Common myeloid progenitor, CD34-positive (primary cell): ENCODE results near the gene ZNF789.

Experiments used
- CTCF ChIA-PET: fragments of 350-600 bp; sonication (Branson Sonifier 250); formaldehyde crosslinking; loops from one replicate; lab custom pipeline; 2021; ENCODE audit warnings: antibody characterized with exemption; lab: Charles Lee
- POLR2A ChIA-PET: fragments of 350-600 bp; sonication (Branson Sonifier 250); formaldehyde crosslinking; loops from one replicate; lab custom pipeline; 2021; ENCODE audit warnings: antibody characterized with exemption; lab: Charles Lee
- DNase-seq, 3 donors: peaks; one replicate each; pipeline versions ENCODE4 v3.0.0 to v3.0.0-alpha.2; 2013
- H3K27ac ChIP-seq, 2 experiments: 1 replicate in 1 of 2; 2 replicates in 1 of 2; pipeline ENCODE4 v1.7.0; 2013; ENCODE audit warnings: inconsistent platforms in 2 of 2, low read length in 2 of 2, mild to moderate bottlenecking in 2 of 2, low read depth in 1 of 2, moderate library complexity in 1 of 2; ENCODE audit not compliant: severe bottlenecking in 2 of 2, insufficient read depth in 1 of 2, poor library complexity in 1 of 2
- H3K27me3 ChIP-seq, 5 experiments: replicated peaks in 2 of 5; 1 replicate in 3 of 5; 2 replicates in 2 of 5; pipeline versions ENCODE4 v1.6.1 to v1.7.0; 2013; ENCODE audit warnings: low read length in 4 of 5, mild to moderate bottlenecking in 2 of 5, moderate library complexity in 2 of 5, inconsistent platforms in 1 of 5; ENCODE audit not compliant: insufficient read depth in 5 of 5, control insufficient read depth in 4 of 5
- H3K36me3 ChIP-seq, 4 experiments: 1 replicate in 2 of 4; 2 replicates in 2 of 4; pipeline versions ENCODE4 v1.6.1 to v1.7.0; 2013; ENCODE audit warnings: low read length in 3 of 4, control low read depth in 1 of 4, mild to moderate bottlenecking in 1 of 4; ENCODE audit not compliant: control insufficient read depth in 4 of 4, insufficient read depth in 4 of 4
- H3K4me1 ChIP-seq, 4 experiments: 1 replicate in 3 of 4; 2 replicates in 1 of 4; pipeline versions ENCODE4 v1.6.1 to v1.7.1; 2013; ENCODE audit warnings: low read length in 3 of 4, mild to moderate bottlenecking in 3 of 4, control low read depth in 1 of 4, inconsistent platforms in 1 of 4, moderate library complexity in 1 of 4; ENCODE audit not compliant: control insufficient read depth in 4 of 4, insufficient read depth in 4 of 4; ENCODE audit errors: control extremely low read depth in 1 of 4
- H3K4me3 ChIP-seq, 7 experiments: 1 replicate in 4 of 7; 2 replicates in 3 of 7; pipeline versions ENCODE4 v1.5.1 to v1.7.0; 2013; ENCODE audit warnings: mild to moderate bottlenecking in 7 of 7, low read length in 6 of 7, moderate library complexity in 6 of 7, inconsistent platforms in 2 of 7, low read depth in 2 of 7, control low read depth in 1 of 7; ENCODE audit not compliant: insufficient read depth in 4 of 7, control insufficient read depth in 1 of 7; ENCODE audit errors: extremely low read depth in 1 of 7
- H3K9me3 ChIP-seq, 5 experiments: 1 replicate in 4 of 5; 2 replicates in 1 of 5; pipeline versions ENCODE4 v1.6.1 to v1.7.1; 2013; ENCODE audit warnings: low read length in 4 of 5, mild to moderate bottlenecking in 2 of 5, inconsistent platforms in 1 of 5, low read depth in 1 of 5, moderate library complexity in 1 of 5; ENCODE audit not compliant: control insufficient read depth in 4 of 5, insufficient read depth in 2 of 5; ENCODE audit errors: control extremely low read depth in 1 of 5
- WGBS: methylation state at CpG from one replicate; pipeline ENCODE4 v1.1.5; 2013; ENCODE audit not compliant: insufficient coverage; 5-methylcytosine and 5-hydroxymethylcytosine counted together

ZNF789 gene

DNA sequence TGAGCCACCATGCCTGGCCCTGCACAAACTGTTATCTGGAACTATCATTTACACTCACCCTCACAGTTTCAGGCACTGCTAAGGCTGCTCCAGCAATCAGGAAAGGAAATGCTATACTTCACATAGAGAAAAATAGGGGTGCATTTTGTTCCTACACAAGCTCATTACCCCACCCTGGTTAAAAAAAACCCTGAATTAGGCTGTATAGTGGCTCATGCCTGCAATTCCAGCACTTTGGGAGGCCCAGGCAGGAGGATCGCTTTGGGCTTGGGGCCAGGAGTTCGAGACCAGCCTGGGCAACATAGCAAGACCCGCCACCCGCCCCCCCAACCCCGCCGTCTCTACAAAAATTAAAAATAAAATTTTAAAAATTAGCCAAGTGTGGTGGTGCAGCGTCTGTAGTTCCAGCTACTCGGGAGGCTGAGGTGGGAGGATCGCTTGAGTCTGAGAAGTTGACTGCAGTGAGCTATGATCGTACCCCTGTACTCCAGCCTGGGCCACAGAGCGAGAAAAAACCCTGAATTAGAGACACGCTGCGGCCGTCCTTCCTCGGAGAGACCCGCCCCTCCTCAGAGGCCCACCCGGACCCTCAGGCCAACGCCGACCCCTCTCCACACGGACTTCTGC, 34.6 kb upstream of the ZNF789 start:
- WGBS, result 7% methylated on average over 14 of the region's 20 CpGs
- H3K4me1 ChIP-seq, result peaks cover 6 to 22% (median 16%) of the 10 kb centered on the region in 4 experiments
- peak overlapping the region; percentile 90 to 98 (median 97) for H3K4me3 ChIP-seq
- POLR2A ChIA-PET, result interaction anchor here (1.6 kb wide), 1 partner anchor 30 kb away, joined by 7 read pairs; the partner anchor contains the start of genes BUD31 and PDAP1
- no peaks in the 10 kb centered on the region for H3K9me3 ChIP-seq
- H3K36me3 ChIP-seq, result peaks cover 5 to 32% (median 17%) of the 10 kb centered on the region in 4 experiments
- H3K27ac ChIP-seq, result peak overlapping the region; percentile 68 to 82
- H3K27me3 ChIP-seq, result no peaks in the 10 kb centered on the region
- peak in 1 of 3 donors; percentile 6 for DNase-seq
- CTCF ChIA-PET, result interaction anchor here (0.6 kb wide), 2 partner anchors 29 to 512 kb away, joined by 3 read pairs; partner anchors contain the start of gene BUD31

DNA sequence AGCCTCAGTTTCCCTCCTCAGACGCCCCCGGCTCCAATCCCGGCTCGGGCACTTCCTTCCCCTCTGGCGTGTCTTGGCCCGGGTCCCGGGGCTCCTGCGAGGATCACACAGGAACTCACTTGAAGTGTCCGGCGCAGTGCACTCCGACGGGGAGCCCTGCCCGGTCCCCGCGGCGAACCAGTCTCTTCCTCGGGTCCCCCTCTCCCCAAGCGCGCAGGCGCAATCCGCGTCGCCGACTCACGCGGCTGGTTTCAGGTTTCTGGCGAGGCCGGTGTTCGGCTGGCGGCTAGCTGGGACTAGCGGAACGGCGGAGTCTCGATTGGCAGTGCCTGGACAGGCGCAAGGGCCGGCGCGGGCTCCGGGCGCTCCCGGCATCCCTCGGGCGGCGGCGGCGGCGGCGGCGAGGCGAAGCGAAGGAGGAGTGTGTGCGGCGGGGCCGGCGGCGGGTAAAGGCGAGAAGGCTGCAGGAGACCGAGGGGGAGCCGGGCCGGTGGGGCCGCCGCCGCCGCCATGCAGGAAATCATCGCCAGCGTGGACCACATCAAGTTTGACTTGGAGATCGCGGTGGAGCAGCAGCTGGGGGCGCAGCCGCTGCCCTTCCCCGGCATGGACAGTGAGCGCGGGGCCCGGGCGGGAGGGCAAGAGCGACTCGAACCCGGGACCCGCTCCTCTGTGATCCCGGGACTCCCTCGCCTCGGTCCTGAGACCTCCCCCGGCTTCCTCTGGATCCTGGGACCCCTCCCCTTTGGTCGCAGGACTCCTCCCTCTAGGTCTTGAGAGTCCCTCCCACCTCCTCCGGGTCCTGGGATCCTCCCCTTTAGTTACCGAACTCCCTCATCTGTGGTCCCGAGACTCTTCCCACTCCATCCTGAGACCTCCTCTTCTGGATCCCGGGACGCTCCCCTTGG, 33.9 kb upstream of the ZNF789 start, which contains the start of the genes CPSF4 and PTCD1:
CPSF4 (plus strand) TSS at position 371 of the 908 bp plus-strand sequence; CDS start at position 511, 140 bp downstream.
PTCD1 (minus strand) TSS at position 226 of the 908 bp plus-strand sequence. CDS start 3,556 bp downstream, outside the sequence.
- Histone ChIP-seq H3K27me3 (no peaks in the 10 kb centered on the region), H3K36me3 (peaks cover 5 to 32% (median 13%) of the 10 kb centered on the region in 4 experiments), H3K9me3 (no peaks in the 10 kb centered on the region), H3K27ac (peak within 1 kb of the TSS; percentile 68 to 82), H3K4me1 (peaks cover 6 to 22% (median 16%) of the 10 kb centered on the region in 4 experiments), H3K4me3 (peak within 1 kb of the TSS; percentile 90 to 98 (median 97))
- peak; percentile 92 to 94 (median 93) for DNase-seq
- 0% methylated on average over 86 of the region's 89 CpGs for WGBS
- POLR2A ChIA-PET, result interaction anchor here (1.1 to 1.6 kb wide), 2 partner anchors 31 to 63 kb away, joined by 3 to 7 read pairs; partner anchors contain the start of genes BUD31 and PDAP1
- CTCF ChIA-PET, result interaction anchor here (0.6 kb wide), 2 partner anchors 30 to 511 kb away, joined by 3 read pairs; partner anchors contain the start of gene BUD31

DNA sequence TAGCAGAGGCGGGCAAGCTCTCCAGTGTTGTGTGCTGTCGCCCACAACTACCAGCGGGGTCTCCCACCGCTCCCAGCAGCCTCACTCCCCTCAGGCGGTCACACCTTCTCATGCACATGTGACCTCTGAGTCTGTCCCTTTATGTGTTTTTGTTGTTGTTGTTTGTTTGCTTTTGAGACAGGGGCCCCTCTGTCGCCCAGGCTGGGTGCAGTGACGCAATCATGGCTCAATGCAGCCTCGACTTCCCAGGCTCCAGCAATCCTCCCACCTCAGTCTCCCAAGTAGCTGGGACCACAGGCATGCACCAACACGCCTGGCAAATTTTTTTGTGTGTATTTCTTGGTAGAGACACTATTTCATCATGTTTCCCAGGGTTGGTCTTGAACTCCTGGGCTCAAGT, 32.5 kb upstream of the ZNF789 start:
- peaks cover 0 to 31% (median 12%) of the 10 kb centered on the region in 4 experiments for H3K36me3 ChIP-seq
- no peak for DNase-seq
- peaks cover 6 to 22% (median 16%) of the 10 kb centered on the region in 4 experiments for H3K4me1 ChIP-seq
- no peaks in the 10 kb centered on the region for H3K9me3 ChIP-seq
- ChIA-PET POLR2A (no interaction called here), CTCF (no interaction called here)
- H3K27me3 ChIP-seq, result no peaks in the 10 kb centered on the region
- H3K4me3 ChIP-seq, result peak overlapping the region in 6 of 7 experiments; percentile 90 to 98 (median 96)
- H3K27ac ChIP-seq, result peak overlapping the region in 1 of 2 experiments; percentile 82
- 100% methylated on average over 1 of the region's 9 CpGs for WGBS

DNA sequence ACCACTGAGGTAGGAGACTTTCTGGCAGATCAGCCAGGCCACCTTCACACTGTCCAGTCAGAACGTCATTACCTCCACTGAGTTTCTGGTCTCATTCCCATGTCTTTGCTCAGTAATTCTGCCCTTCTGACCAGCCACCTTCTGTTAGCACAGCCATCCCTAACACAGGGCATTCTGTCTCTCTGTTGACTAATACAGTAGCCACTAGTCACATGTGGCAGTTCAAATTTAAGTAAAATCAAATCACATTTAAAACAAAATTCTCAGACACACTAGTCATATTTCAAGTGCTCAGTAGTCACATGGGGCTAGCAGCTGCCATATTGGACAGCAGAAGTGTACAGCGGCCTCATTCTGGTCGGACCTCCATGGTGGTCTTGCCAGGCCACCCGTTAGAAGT, 26.6 kb upstream of the ZNF789 start:
- 100% methylated on average over 4 of the region's 4 CpGs for WGBS
- ChIA-PET POLR2A (interaction anchor here (0.6 kb wide), 1 partner anchor 566 kb away, joined by 4 read pairs; no protein-coding TSS in a partner anchor), CTCF (interaction anchor here (1.1 kb wide), 1 partner anchor 10 kb away, joined by 3 read pairs; no protein-coding TSS in a partner anchor)
- Histone ChIP-seq H3K27me3 (no peaks in the 10 kb centered on the region), H3K4me1 (no peaks in the 10 kb centered on the region), H3K9me3 (no peaks in the 10 kb centered on the region), H3K27ac (no peak overlapping the region), H3K4me3 (no peak overlapping the region), H3K36me3 (peaks cover 14 to 80% (median 48%) of the 10 kb centered on the region in 4 experiments)
- DNase-seq, result no peak

DNA sequence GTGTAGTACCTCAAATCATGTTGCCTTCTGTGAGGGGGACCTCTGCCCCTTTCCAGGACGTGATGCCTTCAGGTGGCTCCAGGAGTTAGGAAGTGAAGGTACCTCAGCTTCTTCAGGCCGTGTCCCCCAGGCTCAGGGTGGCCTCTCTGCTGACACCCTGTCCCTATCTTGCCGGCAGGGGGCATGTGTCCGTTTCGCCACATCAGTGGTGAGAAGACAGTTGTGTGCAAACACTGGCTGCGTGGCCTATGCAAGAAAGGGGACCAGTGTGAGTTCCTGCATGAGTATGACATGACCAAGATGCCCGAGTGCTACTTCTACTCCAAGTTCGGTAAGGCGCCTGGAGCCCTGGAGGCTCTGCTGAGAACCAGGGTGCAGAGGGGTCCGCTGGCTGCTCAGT, 24.7 kb upstream of the ZNF789 start:
- Histone ChIP-seq H3K4me3 (no peak overlapping the region), H3K36me3 (peaks cover 14 to 84% (median 57%) of the 10 kb centered on the region in 4 experiments), H3K27ac (no peak overlapping the region), H3K27me3 (no peaks in the 10 kb centered on the region), H3K4me1 (no peaks in the 10 kb centered on the region), H3K9me3 (no peaks in the 10 kb centered on the region)
- DNase-seq, result peak in 2 of 3 donors; percentile 11 to 20
- ChIA-PET POLR2A (no interaction called here), CTCF (interaction anchor here (0.7 kb wide), 1 partner anchor 172 kb away, joined by 3 read pairs; no protein-coding TSS in a partner anchor)
- 93% methylated on average over 10 of the region's 10 CpGs for WGBS

DNA sequence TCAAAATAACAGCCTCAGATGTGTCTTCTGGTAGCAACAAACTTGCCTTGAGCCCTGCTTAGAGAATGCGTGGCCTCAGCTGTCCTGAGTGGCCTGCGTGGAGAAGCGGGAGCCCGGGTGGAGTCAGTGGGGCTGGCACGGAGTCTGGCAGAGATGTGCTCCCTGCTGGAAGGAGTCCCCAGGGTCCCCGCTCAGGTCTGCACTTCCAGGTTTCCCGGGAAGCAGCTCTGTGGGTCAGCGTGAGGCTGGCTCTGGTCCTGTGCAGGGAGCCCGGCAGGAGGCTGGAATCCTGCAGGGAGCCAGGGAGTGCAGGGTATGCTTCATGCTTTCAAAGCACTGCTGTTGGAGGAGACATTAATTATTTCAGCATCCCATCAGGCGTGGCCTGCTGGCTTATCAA, 23.8 kb upstream of the ZNF789 start:
- ChIA-PET CTCF (interaction anchor here (2.2 kb wide), 1 partner anchor 12 kb away, joined by 4 read pairs; no protein-coding TSS in a partner anchor), POLR2A (no interaction called here)
- Histone ChIP-seq H3K27me3 (no peaks in the 10 kb centered on the region), H3K27ac (no peak overlapping the region), H3K4me3 (no peak overlapping the region), H3K36me3 (peaks cover 14 to 86% (median 61%) of the 10 kb centered on the region in 4 experiments), H3K4me1 (no peaks in the 10 kb centered on the region), H3K9me3 (no peaks in the 10 kb centered on the region)
- DNase-seq, result no peak
- 97% methylated on average over 9 of the region's 10 CpGs for WGBS
